Fibroblast of lung (primary cell): Measurements from ENCODE around the gene SRD5A1. TPM values are rescaled to one million over a fixed set of nuclear protein-coding genes. Genes with fewer than 3 reads are reported as not detected.
A peak's percentile ranks its signal among the peaks of the same experiment; 100 is the strongest.

Experiments used
- DNase-seq, 2 donors: peaks; one replicate each; pipeline versions ENCODE4 v3.0.0 to v3.0.0-alpha.2; 2010; ENCODE audit warnings: low read depth in 2 of 2
- H2AFZ ChIP-seq: 2 replicates; pipeline ENCODE4 v1.5.1; 2012; ENCODE audit warnings: low read length, control low read depth, inconsistent platforms
- H3K27ac ChIP-seq: 2 replicates; pipeline ENCODE4 v1.5.1; 2011; ENCODE audit warnings: low read length, control low read depth; ENCODE audit not compliant: insufficient read depth
- H3K27me3 ChIP-seq: 2 replicates; pipeline ENCODE4 v1.5.1; 2011; ENCODE audit warnings: mild to moderate bottlenecking, low read length; ENCODE audit not compliant: control insufficient read depth, insufficient read depth
- H3K36me3 ChIP-seq: 2 replicates; pipeline ENCODE4 v1.5.1; 2011; ENCODE audit warnings: low read length; ENCODE audit not compliant: control insufficient read depth, insufficient read depth
- H3K4me1 ChIP-seq: 2 replicates; pipeline ENCODE4 v1.5.1; 2011; ENCODE audit warnings: low read length; ENCODE audit not compliant: control insufficient read depth, insufficient read depth; ENCODE audit errors: extremely low read depth
- H3K4me2 ChIP-seq: 2 replicates; pipeline ENCODE4 v1.5.1; 2011; ENCODE audit warnings: low read length, control low read depth; ENCODE audit not compliant: insufficient read depth; ENCODE audit errors: extremely low read depth
- H3K4me3 ChIP-seq, 4 experiments: fragments of 200-600 bp in 1 of 4; sonication (generic) in 1 of 4; replicated peaks in 1 of 4; 2 replicates each; pipeline ENCODE4 v1.5.1; 2011 to 2016; ENCODE audit warnings: low read length in 4 of 4, low read depth in 3 of 4, mild to moderate bottlenecking in 3 of 4, control low read depth in 2 of 4, inconsistent platforms in 1 of 4, mixed read lengths in 1 of 4; ENCODE audit not compliant: insufficient read depth in 1 of 4; ENCODE audit errors: control extremely low read depth in 1 of 4
- H3K79me2 ChIP-seq: 2 replicates; pipeline ENCODE4 v1.5.1; 2012; ENCODE audit warnings: mild to moderate bottlenecking, low read length, inconsistent platforms; ENCODE audit not compliant: control insufficient read depth, insufficient read depth
- H3K9ac ChIP-seq: 2 replicates; pipeline ENCODE4 v1.5.1; 2011; ENCODE audit warnings: mild to moderate bottlenecking, low read length, control low read depth; ENCODE audit not compliant: insufficient read depth
- H3K9me3 ChIP-seq: 2 replicates; pipeline ENCODE4 v1.5.1; 2012; ENCODE audit warnings: low read depth, low read length; ENCODE audit not compliant: control insufficient read depth, insufficient read depth
- H4K20me1 ChIP-seq: 2 replicates; pipeline ENCODE4 v1.5.1; 2011; ENCODE audit warnings: low read length; ENCODE audit not compliant: control insufficient read depth, insufficient read depth; ENCODE audit errors: extremely low read depth
- CTCF ChIP-seq, 2 donors: IDR thresholded peaks in 1 of 2; conservative IDR thresholded peaks in 1 of 2; 1 replicate in 1 of 2; 2 replicates in 1 of 2; pipeline ENCODE4 v1.5.1; 2011 to 2012; ENCODE audit warnings: low read length in 2 of 2, control low read depth in 1 of 2, inconsistent platforms in 1 of 2, low read depth in 1 of 2, mild to moderate bottlenecking in 1 of 2
- EZH2 ChIP-seq: IDR thresholded peaks from 2 replicates; pipeline ENCODE4 v1.5.1; 2012; ENCODE audit warnings: low read length, control low read depth, mild to moderate bottlenecking; ENCODE audit errors: missing control alignments
- polyA plus RNA-seq, 2 donors: library from polyadenylated mRNA; depleted of rRNA in 1 of 2; stranded (reverse) in 1 of 2; unstranded in 1 of 2; fragments of >200 nt; gene quantifications; 2 replicates each; pipeline ENCODE4 v1.2.1, GENCODE V29; 2011 to 2012; ENCODE audit warnings: missing spikeins in 1 of 2
- total RNA-seq: library from RNA; depleted of rRNA; stranded (reverse); fragments of >200 nt; gene quantifications from 2 replicates; pipeline ENCODE4 v1.2.1, GENCODE V29; 2014

Gene SRD5A1
- total and polyA plus RNA-seq, 2 donors (not counting 1 experiment from before 2014, with no cell fraction given) = 12.1 to 20.6 TPM

GRCh38 chr5:6686501-6686900 lies 53.3 kb downstream of the SRD5A1 start:
- no peaks in the 10 kb centered on the region for H4K20me1 ChIP-seq
- no peaks in the 10 kb centered on the region for H3K36me3 ChIP-seq
- H3K27me3 ChIP-seq = no peaks in the 10 kb centered on the region
- H3K79me2 ChIP-seq = no peaks in the 10 kb centered on the region
- no peak overlapping the region for H3K27ac ChIP-seq
- H3K9ac ChIP-seq = no peak overlapping the region
- H3K4me1 ChIP-seq = no peaks in the 10 kb centered on the region
- H2AFZ ChIP-seq = no peak overlapping the region
- no peak for DNase-seq
- TF ChIP-seq CTCF (conservative IDR thresholded peaks at IDR 0.05 in 1 of 2, IDR thresholded peaks at IDR 0.05 in 1 of 2; ENCODE audit: low read depth in 1 of 2, low read length in 2 of 2) (no peak), EZH2 (no peak)
- no peak overlapping the region for H3K4me2 ChIP-seq
- H3K4me3 ChIP-seq = no peak overlapping the region
- no peaks in the 10 kb centered on the region for H3K9me3 ChIP-seq

- Histone ChIP-seq H2AFZ (peak overlapping the region; percentile 32), H3K9ac (no peak overlapping the region), H3K4me2 (peak overlapping the region; percentile 67), H3K4me1 (no peaks in the 10 kb centered on the region), H3K4me3 (peak overlapping the region; percentile 0 to 66 (median 26)), H3K79me2 (no peaks in the 10 kb centered on the region), H4K20me1 (no peaks in the 10 kb centered on the region), H3K36me3 (no peaks in the 10 kb centered on the region), H3K9me3 (no peaks in the 10 kb centered on the region), H3K27me3 (no peaks in the 10 kb centered on the region), H3K27ac (no peak overlapping the region)
- TF ChIP-seq EZH2 = no peak
- TF ChIP-seq CTCF (conservative IDR thresholded peaks at IDR 0.05 in 1 of 2, IDR thresholded peaks at IDR 0.05 in 1 of 2; ENCODE audit: low read depth in 1 of 2, low read length in 2 of 2) = no peak
- DNase-seq = peak; percentile 51 to 63
Measured at GRCh38 chr5:6686915-6687409, 53.7 kb downstream of the SRD5A1 start.

- no peak for TF ChIP-seq CTCF (conservative IDR thresholded peaks at IDR 0.05 in 1 of 2, IDR thresholded peaks at IDR 0.05 in 1 of 2; ENCODE audit: low read depth in 1 of 2, low read length in 2 of 2)
- no peak for TF ChIP-seq EZH2
- Histone ChIP-seq H3K4me1 (no peaks in the 10 kb centered on the region), H4K20me1 (no peaks in the 10 kb centered on the region), H3K79me2 (no peaks in the 10 kb centered on the region), H3K36me3 (no peaks in the 10 kb centered on the region), H2AFZ (no peak overlapping the region), H3K4me2 (peak overlapping the region; percentile 67), H3K27ac (no peak overlapping the region), H3K9me3 (no peaks in the 10 kb centered on the region), H3K4me3 (no peak overlapping the region), H3K9ac (no peak overlapping the region), H3K27me3 (no peaks in the 10 kb centered on the region)
- no peak for DNase-seq
Measured at GRCh38 chr5:6687505-6687904, 54.3 kb downstream of the SRD5A1 start.
